Smooth muscle cell (in vitro differentiated cells): ENCODE results near the gene PTTG1IP2. TPM values are rescaled to one million over a fixed set of nuclear protein-coding genes. Genes with fewer than 3 reads are reported as not detected.

ENCODE experiments used
- DNase-seq: peaks from one replicate; lab custom pipeline; 2025; ENCODE audit not compliant: unreplicated experiment; lab: John Stamatoyannopoulos, UW
- H2AFZ ChIP-seq: fragments of 200-600 bp; sonication (generic); 2 replicates; pipeline ENCODE4 v1.6.0; 2016; ENCODE audit warnings: antibody characterized with exemption, low read depth, mild to moderate bottlenecking
- H3F3A ChIP-seq: fragments of 200-600 bp; sonication (generic); 2 replicates; pipeline ENCODE4 v1.6.0; 2017; ENCODE audit warnings: antibody characterized with exemption, low read depth
- H3K27ac ChIP-seq: fragments of 200-600 bp; sonication (generic); 2 replicates; pipeline ENCODE4 v1.5.1; 2016; ENCODE audit warnings: low read depth, mild to moderate bottlenecking
- H3K27me3 ChIP-seq: fragments of 200-600 bp; sonication (generic); 2 replicates; pipeline ENCODE4 v1.6.1; 2016; ENCODE audit warnings: low read depth, mild to moderate bottlenecking
- H3K36me3 ChIP-seq: fragments of 200-600 bp; sonication (generic); 2 replicates; pipeline ENCODE4 v1.5.1; 2016; ENCODE audit warnings: low read depth
- H3K4me1 ChIP-seq: fragments of 200-600 bp; sonication (generic); 2 replicates; pipeline ENCODE4 v1.5.1; 2016; ENCODE audit warnings: low read depth
- H3K4me2 ChIP-seq: fragments of 200-600 bp; sonication (generic); 2 replicates; pipeline ENCODE4 v1.6.0; 2016; ENCODE audit warnings: mild to moderate bottlenecking
- H3K4me3 ChIP-seq: fragments of 200-600 bp; sonication (generic); 2 replicates; pipeline ENCODE4 v1.5.1; 2016; ENCODE audit warnings: mild to moderate bottlenecking
- H3K79me2 ChIP-seq: fragments of 200-600 bp; sonication (generic); 2 replicates; pipeline ENCODE4 v1.6.0; 2016; ENCODE audit warnings: low read depth, mild to moderate bottlenecking
- H3K9ac ChIP-seq: fragments of 200-600 bp; sonication (generic); 2 replicates; pipeline ENCODE4 v1.6.0; 2016; ENCODE audit warnings: low read depth
- H3K9me3 ChIP-seq: fragments of 200-600 bp; sonication (generic); replicated peaks from 2 replicates; pipeline ENCODE4 v1.5.1; 2016; ENCODE audit warnings: low read depth
- H4K20me1 ChIP-seq: fragments of 200-600 bp; sonication (generic); 2 replicates; pipeline ENCODE4 v1.6.0; 2016; ENCODE audit warnings: low read depth
- CTCF ChIP-seq: fragments of 200-600 bp; sonication (generic); IDR thresholded peaks from 2 replicates; pipeline ENCODE4 v1.5.1; 2017; ENCODE audit warnings: borderline replicate concordance, mild to moderate bottlenecking, antibody characterized with exemption; ENCODE audit not compliant: insufficient read depth, poor library complexity, severe bottlenecking
- WGBS: methylation state at CpG from one replicate; pipeline ENCODE4 v1.1.7; 2016; ENCODE audit warnings: low lambda C conversion rate; 5-methylcytosine and 5-hydroxymethylcytosine counted together
- polyA plus RNA-seq: library from polyadenylated mRNA; unstranded; fragments of >200 nt; fragmentation: Nextera tagmentation; extraction: Ambion mirVana; gene quantifications from 2 replicates; pipeline ENCODE4 v1.2.1, GENCODE V29; 2016
- total RNA-seq: library from RNA; depleted of rRNA; stranded (reverse); fragments of >200 nt; gene quantifications from 2 replicates; pipeline ENCODE4 v1.2.3, GENCODE V29; 2014

Gene PTTG1IP2
- total and polyA plus RNA-seq, 2 experiments from 2014 or later: not detected

GRCh38 chr7:90465816-90466215, 3.6 kb upstream of the PTTG1IP2 start:
- H3K4me1 ChIP-seq: no peaks in the 10 kb centered on the region

GRCh38 chr7:90472805-90473540, 3.5 kb downstream of the PTTG1IP2 start:
- Histone ChIP-seq H2AFZ (no peak overlapping the region), H3K36me3 (no peaks in the 10 kb centered on the region)

More at GRCh38 chr7:90465816-90466215, 3.6 kb upstream of the PTTG1IP2 start:
- Histone ChIP-seq H3K27me3 (no peaks in the 10 kb centered on the region), H3K27ac (no peak overlapping the region), H3F3A (no peaks in the 10 kb centered on the region), H3K9me3 (no peaks in the 10 kb centered on the region), H4K20me1 (no peaks in the 10 kb centered on the region), H3K4me2 (no peak overlapping the region), H3K9ac (no peak overlapping the region), H2AFZ (no peak overlapping the region), H3K36me3 (no peaks in the 10 kb centered on the region), H3K79me2 (no peaks in the 10 kb centered on the region), H3K4me3 (no peak overlapping the region)
- no peak for DNase-seq
- no peak for TF ChIP-seq CTCF

GRCh38 chr7:90473814-90474213, 4.4 kb downstream of the PTTG1IP2 start:
- Histone ChIP-seq H3K79me2 (no peaks in the 10 kb centered on the region), H3K4me1 (no peaks in the 10 kb centered on the region), H4K20me1 (no peaks in the 10 kb centered on the region), H3K27ac (no peak overlapping the region), H3K36me3 (no peaks in the 10 kb centered on the region), H3F3A (no peaks in the 10 kb centered on the region), H2AFZ (no peak overlapping the region), H3K27me3 (no peaks in the 10 kb centered on the region), H3K9me3 (no peaks in the 10 kb centered on the region), H3K4me2 (no peak overlapping the region), H3K9ac (no peak overlapping the region), H3K4me3 (no peak overlapping the region)
- TF ChIP-seq CTCF: no peak
- no peak for DNase-seq

More at GRCh38 chr7:90472805-90473540, 3.5 kb downstream of the PTTG1IP2 start:
- H3K79me2 ChIP-seq: no peaks in the 10 kb centered on the region
- H3K4me2 ChIP-seq: no peak overlapping the region
- H3K9me3 ChIP-seq: no peaks in the 10 kb centered on the region
- no peaks in the 10 kb centered on the region for H4K20me1 ChIP-seq
- no peaks in the 10 kb centered on the region for H3F3A ChIP-seq
- no peak overlapping the region for H3K4me3 ChIP-seq
- no peaks in the 10 kb centered on the region for H3K27me3 ChIP-seq
- H3K9ac ChIP-seq: no peak overlapping the region
- H3K27ac ChIP-seq: no peak overlapping the region
- no peak for DNase-seq
- no peaks in the 10 kb centered on the region for H3K4me1 ChIP-seq
- no peak for TF ChIP-seq CTCF
- 96% methylated on average over 1 of the region's 1 CpG for WGBS
